Mesenchymal stem cell (in vitro differentiated cells and primary cell): ENCODE data around the gene SNX12.
A peak's percentile ranks its signal among the peaks of the same experiment; 100 is the strongest.

ENCODE experiments used
- DNase-seq: peaks from one replicate; pipeline ENCODE4 v3.0.0-alpha.2; 2013
- H2AFZ ChIP-seq: one replicate; pipeline ENCODE4 v1.6.1; 2013; ENCODE audit warnings: low read depth, mild to moderate bottlenecking, control low read depth, inconsistent platforms, low read length, moderate library complexity
- H2AK5ac ChIP-seq: 2 replicates; pipeline ENCODE4 v1.6.1; 2013; ENCODE audit warnings: low read length, moderate library complexity, mild to moderate bottlenecking, inconsistent platforms; ENCODE audit not compliant: severe bottlenecking
- H2BK120ac ChIP-seq: one replicate; pipeline ENCODE4 v1.6.1; 2013; ENCODE audit warnings: low read depth, mild to moderate bottlenecking, inconsistent platforms, low read length, moderate library complexity
- H2BK12ac ChIP-seq, 2 experiments: one replicate each; pipeline ENCODE4 v1.6.1; 2013; ENCODE audit warnings: inconsistent platforms in 2 of 2, low read length in 2 of 2, mild to moderate bottlenecking in 2 of 2, moderate library complexity in 2 of 2, control low read depth in 1 of 2
- H2BK15ac ChIP-seq: one replicate; pipeline ENCODE4 v1.6.1; 2013; ENCODE audit warnings: mild to moderate bottlenecking, low read depth, inconsistent platforms; ENCODE audit not compliant: poor library complexity, severe bottlenecking
- H2BK5ac ChIP-seq: 2 replicates; pipeline ENCODE4 v1.6.1; 2013; ENCODE audit warnings: low read depth, mild to moderate bottlenecking, low read length, control low read depth, inconsistent platforms; ENCODE audit not compliant: poor library complexity, severe bottlenecking
- H3K14ac ChIP-seq, 2 experiments: one replicate each; pipeline ENCODE4 v1.6.1; 2013; ENCODE audit warnings: inconsistent platforms in 2 of 2, low read length in 2 of 2, control low read depth in 1 of 2, mild to moderate bottlenecking in 1 of 2, moderate library complexity in 1 of 2
- H3K18ac ChIP-seq, 2 experiments: one replicate each; pipeline ENCODE4 v1.6.1; 2013; ENCODE audit warnings: inconsistent platforms in 2 of 2, low read length in 2 of 2, control low read depth in 1 of 2, low read depth in 1 of 2, mild to moderate bottlenecking in 1 of 2
- H3K23ac ChIP-seq, 2 experiments: one replicate each; pipeline ENCODE4 v1.6.1; 2013; ENCODE audit warnings: inconsistent platforms in 2 of 2, low read length in 2 of 2, mild to moderate bottlenecking in 2 of 2, moderate library complexity in 2 of 2, control low read depth in 1 of 2
- H3K27ac ChIP-seq: 2 replicates; pipeline ENCODE4 v1.5.1; 2013; ENCODE audit warnings: mild to moderate bottlenecking, moderate library complexity, low read length, control low read depth, inconsistent platforms; ENCODE audit not compliant: poor library complexity, severe bottlenecking
- H3K27me3 ChIP-seq, 2 experiments: 2 replicates each; pipeline versions ENCODE4 v1.6.1 to v1.7.0; 2013; ENCODE audit warnings: low read length in 2 of 2, mild to moderate bottlenecking in 2 of 2, moderate library complexity in 2 of 2, control low read depth in 1 of 2, inconsistent platforms in 1 of 2; ENCODE audit not compliant: control insufficient read depth in 1 of 2, insufficient read depth in 1 of 2
- H3K36me3 ChIP-seq, 2 experiments: 2 replicates each; pipeline versions ENCODE4 v1.6.1 to v1.7.0; 2013; ENCODE audit warnings: low read length in 2 of 2, control low read depth in 1 of 2, inconsistent platforms in 1 of 2, low read depth in 1 of 2, mild to moderate bottlenecking in 1 of 2; ENCODE audit not compliant: insufficient read depth in 2 of 2, control insufficient read depth in 1 of 2
- H3K4ac ChIP-seq, 2 experiments: one replicate each; pipeline ENCODE4 v1.6.1; 2013; ENCODE audit warnings: inconsistent platforms in 2 of 2, low read length in 2 of 2, mild to moderate bottlenecking in 2 of 2, moderate library complexity in 2 of 2, control low read depth in 1 of 2, low read depth in 1 of 2
- H3K4me1 ChIP-seq: 2 replicates; pipeline ENCODE4 v1.6.1; 2013; ENCODE audit warnings: low read depth, low read length, control low read depth; ENCODE audit not compliant: control insufficient read depth, insufficient read depth
- H3K4me2 ChIP-seq: 2 replicates; pipeline ENCODE4 v1.6.1; 2013; ENCODE audit warnings: low read length, mild to moderate bottlenecking, inconsistent platforms; ENCODE audit not compliant: poor library complexity, severe bottlenecking
- H3K4me3 ChIP-seq, 2 experiments: 2 replicates each; pipeline versions ENCODE4 v1.5.1 to v1.7.0; 2013; ENCODE audit warnings: low read length in 2 of 2, mild to moderate bottlenecking in 2 of 2, control low read depth in 1 of 2, low read depth in 1 of 2; ENCODE audit not compliant: insufficient read depth in 1 of 2
- H3K79me1 ChIP-seq: replicated peaks from 2 replicates; pipeline ENCODE4 v1.6.1; 2013; ENCODE audit warnings: mild to moderate bottlenecking, control low read depth, low read length, inconsistent platforms; ENCODE audit not compliant: poor library complexity, severe bottlenecking
- H3K9ac ChIP-seq: 2 replicates; pipeline ENCODE4 v1.7.0; 2013; ENCODE audit warnings: mild to moderate bottlenecking, low read length, moderate library complexity
- H3K9me3 ChIP-seq: 2 replicates; pipeline ENCODE4 v1.7.0; 2013; ENCODE audit warnings: mild to moderate bottlenecking, low read length; ENCODE audit not compliant: control insufficient read depth
- H4K8ac ChIP-seq: one replicate; pipeline ENCODE4 v1.6.1; 2013; ENCODE audit warnings: inconsistent platforms, mild to moderate bottlenecking, low read length, moderate library complexity
- H4K91ac ChIP-seq: one replicate; pipeline ENCODE4 v1.6.1; 2013; ENCODE audit warnings: mild to moderate bottlenecking, low read length, inconsistent platforms
- WGBS: methylation state at CpG from one replicate; pipeline ENCODE4 v1.1.7; 2013; ENCODE audit warnings: mixed read lengths; 5-methylcytosine and 5-hydroxymethylcytosine counted together

The SNX12 gene

DNA sequence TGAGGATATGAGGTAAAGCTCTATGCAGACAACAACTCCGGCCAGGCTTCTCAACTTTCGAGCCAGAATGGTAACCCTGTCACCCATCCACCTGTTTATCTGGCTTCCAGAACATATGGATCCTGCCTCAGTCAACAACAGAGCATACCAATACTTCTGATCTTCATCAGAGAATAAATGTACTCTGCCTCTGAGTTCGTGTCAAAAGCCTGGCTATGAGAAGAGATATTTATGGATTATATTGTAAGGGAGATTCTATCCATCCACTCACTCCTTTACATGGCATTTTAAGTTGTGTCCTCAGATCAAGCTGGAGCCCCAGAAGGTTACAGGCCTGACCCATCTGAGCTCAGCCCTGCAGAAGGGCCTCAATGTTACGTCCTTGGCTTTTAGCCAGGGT lies 17.8 kb upstream of the SNX12 start:
- Histone ChIP-seq H3K9me3 (no peaks in the 10 kb centered on the region), H3K4me1 (no peaks in the 10 kb centered on the region), H2BK15ac (no peak overlapping the region), H4K8ac (no peak overlapping the region), H3K27me3 (peaks cover 0 to 18% of the 10 kb centered on the region in 2 experiments), H2AFZ (no peak overlapping the region), H2BK5ac (no peak overlapping the region), H3K4ac (no peak overlapping the region), H3K4me2 (no peak overlapping the region), H3K23ac (no peak overlapping the region), H3K18ac (no peak overlapping the region), H3K36me3 (no peaks in the 10 kb centered on the region), H3K9ac (no peak overlapping the region), H2AK5ac (no peak overlapping the region), H3K79me1 (no peaks in the 10 kb centered on the region), H3K14ac (no peak overlapping the region), H3K27ac (no peak overlapping the region), H2BK120ac (no peak overlapping the region), H3K4me3 (no peak overlapping the region), H2BK12ac (no peak overlapping the region), H4K91ac (no peak overlapping the region)
- WGBS = 83% methylated on average over 2 of the region's 4 CpGs
- DNase-seq = no peak

- Histone ChIP-seq H3K36me3 (no peaks in the 10 kb centered on the region), H3K27ac (no peak overlapping the region), H3K4ac (no peak overlapping the region), H3K79me1 (no peaks in the 10 kb centered on the region), H2BK15ac (no peak overlapping the region), H3K4me2 (no peak overlapping the region), H3K9me3 (no peaks in the 10 kb centered on the region), H3K4me3 (no peak overlapping the region), H4K8ac (no peak overlapping the region), H3K9ac (no peak overlapping the region), H2AFZ (no peak overlapping the region), H3K27me3 (peaks cover 0 to 29% of the 10 kb centered on the region in 2 experiments), H3K23ac (no peak overlapping the region), H2BK120ac (no peak overlapping the region), H3K4me1 (no peaks in the 10 kb centered on the region), H3K18ac (no peak overlapping the region), H2BK12ac (no peak overlapping the region), H3K14ac (no peak overlapping the region), H2BK5ac (no peak overlapping the region), H4K91ac (no peak overlapping the region), H2AK5ac (no peak overlapping the region)
- WGBS = 92% methylated on average over 4 of the region's 4 CpGs
- DNase-seq = no peak
These were observed 14.7 kb upstream of the SNX12 start for GRCh38 chrX:71082822-71083221.

- H3K9ac ChIP-seq = no peak overlapping the region
- WGBS = 100% methylated on average over 4 of the region's 5 CpGs
- no peak overlapping the region for H3K4me2 ChIP-seq
These were observed 14.1 kb upstream of the SNX12 start for GRCh38 chrX:71082124-71082647.

DNA sequence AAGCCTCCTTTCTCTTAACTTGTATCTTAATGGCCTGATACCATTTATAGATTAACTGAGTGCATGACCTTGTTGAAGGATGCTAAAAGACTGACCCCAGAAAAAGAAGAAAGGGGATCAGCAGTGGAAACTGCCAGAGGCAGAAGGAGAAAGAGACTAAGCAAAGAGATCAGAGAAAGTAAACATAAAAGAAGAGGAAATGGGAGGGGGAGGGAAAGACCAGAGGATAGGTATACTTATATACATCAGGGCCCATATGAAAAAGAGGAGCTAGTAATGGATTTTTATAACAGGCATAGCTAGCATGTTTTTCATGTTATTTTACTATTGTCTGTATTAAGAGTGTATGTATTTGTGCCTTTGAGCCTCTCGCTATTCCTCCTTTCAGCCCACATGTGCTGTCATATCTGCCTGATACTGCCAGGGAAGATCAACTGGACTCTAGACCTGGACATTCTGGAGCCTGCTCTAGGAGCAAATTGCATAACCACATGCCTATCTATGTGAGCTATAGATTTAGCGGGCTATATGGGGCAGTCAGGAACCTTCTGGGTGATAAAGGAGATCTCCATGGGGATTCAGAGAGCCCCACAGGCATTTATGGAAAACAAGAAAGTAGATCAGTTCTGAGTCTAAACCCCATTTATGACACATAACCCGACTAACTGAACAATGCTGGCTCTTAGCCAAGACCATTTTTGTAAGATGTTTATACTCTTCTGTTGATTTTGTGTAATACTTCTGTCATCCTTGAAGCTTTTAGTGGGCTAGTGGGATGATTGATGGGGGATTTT lies 13.4 kb upstream of the SNX12 start:
- no peak overlapping the region for H2BK120ac ChIP-seq
- no peaks in the 10 kb centered on the region for H3K4me1 ChIP-seq
- H3K14ac ChIP-seq = no peak overlapping the region
- peaks cover 0 to 33% of the 10 kb centered on the region in 2 experiments for H3K27me3 ChIP-seq
- H3K4me3 ChIP-seq = no peak overlapping the region
- no peak overlapping the region for H2BK5ac ChIP-seq
- no peak overlapping the region for H3K9ac ChIP-seq
- H2AK5ac ChIP-seq = no peak overlapping the region
- no peak overlapping the region for H4K91ac ChIP-seq
- no peak overlapping the region for H3K4me2 ChIP-seq
- no peak overlapping the region for H4K8ac ChIP-seq
- H3K36me3 ChIP-seq = no peaks in the 10 kb centered on the region
- no peak overlapping the region for H3K4ac ChIP-seq
- WGBS = no CpG with 5 or more reads among the region's 3 CpGs
- H3K23ac ChIP-seq = no peak overlapping the region
- no peaks in the 10 kb centered on the region for H3K9me3 ChIP-seq
- no peak overlapping the region for H3K27ac ChIP-seq
- H3K79me1 ChIP-seq = no peaks in the 10 kb centered on the region
- peak; percentile 17 for DNase-seq
- H2AFZ ChIP-seq = no peak overlapping the region
- H2BK12ac ChIP-seq = no peak overlapping the region
- H2BK15ac ChIP-seq = no peak overlapping the region
- H3K18ac ChIP-seq = no peak overlapping the region

More at GRCh38 chrX:71082124-71082647, 14.1 kb upstream of the SNX12 start:
- H4K91ac ChIP-seq = no peak overlapping the region
- no peak overlapping the region for H3K4ac ChIP-seq
- no peak overlapping the region for H2BK12ac ChIP-seq
- H3K36me3 ChIP-seq = no peaks in the 10 kb centered on the region
- no peak overlapping the region for H3K4me3 ChIP-seq
- H2AK5ac ChIP-seq = no peak overlapping the region
- H3K9me3 ChIP-seq = no peaks in the 10 kb centered on the region
- no peak overlapping the region for H2BK120ac ChIP-seq
- H3K27me3 ChIP-seq = peaks cover 0 to 30% of the 10 kb centered on the region in 2 experiments
- no peak overlapping the region for H3K18ac ChIP-seq
- no peak overlapping the region for H2BK5ac ChIP-seq
- H3K23ac ChIP-seq = no peak overlapping the region
- DNase-seq = no peak
- no peaks in the 10 kb centered on the region for H3K79me1 ChIP-seq
- no peak overlapping the region for H4K8ac ChIP-seq
- no peak overlapping the region for H2AFZ ChIP-seq
- no peak overlapping the region for H2BK15ac ChIP-seq
- H3K27ac ChIP-seq = no peak overlapping the region
- H3K4me1 ChIP-seq = no peaks in the 10 kb centered on the region
- no peak overlapping the region for H3K14ac ChIP-seq
